HEK293 (cell line): Measurements from ENCODE around the gene DIABLO.

ENCODE experiments used
- CTCF ChIA-PET: fragments of 350-600 bp; formaldehyde crosslinking; extraction: SDS; loops from one replicate; lab custom pipeline; 2021; ENCODE audit warnings: antibody characterized with exemption; lab: Yijun Ruan, JAX
- POLR2A ChIA-PET: fragments of 300-600 bp; formaldehyde crosslinking; extraction: SDS; loops from one replicate; lab custom pipeline; 2020; ENCODE audit warnings: antibody characterized with exemption, inconsistent platforms; lab: Yijun Ruan, JAX
- H3K27ac ChIP-seq: fragments of 200-500 bp; sonication (Bioruptor generic); 2 replicates; pipeline ENCODE4 v1.5.1; 2014; ENCODE audit warnings: low read depth, low read length, control low read depth, inconsistent platforms; ENCODE audit errors: extremely low read depth
- H3K36me3 ChIP-seq, 2 experiments: fragments of 200-500 bp in 1 of 2; sonication (Bioruptor generic) in 1 of 2; 1 replicate in 1 of 2; 2 replicates in 1 of 2; pipeline ENCODE4 v1.5.1; 2014 to 2017; ENCODE audit warnings: inconsistent platforms in 2 of 2, low read length in 2 of 2; ENCODE audit not compliant: control insufficient read depth in 2 of 2, insufficient read depth in 1 of 2
- H3K4me1 ChIP-seq: fragments of 200-500 bp; sonication (Bioruptor generic); 2 replicates; pipeline ENCODE4 v1.5.1; 2014; ENCODE audit warnings: mild to moderate bottlenecking, low read length, inconsistent platforms; ENCODE audit not compliant: control insufficient read depth, insufficient read depth
- H3K4me3 ChIP-seq: 2 replicates; pipeline ENCODE4 v1.5.1; 2011; ENCODE audit warnings: low read depth, mild to moderate bottlenecking, control low read depth, low read length, moderate library complexity
- H3K9me3 ChIP-seq: fragments of 200-500 bp; sonication (Bioruptor generic); 2 replicates; pipeline ENCODE4 v1.5.1; 2014; ENCODE audit warnings: low read depth, low read length, inconsistent platforms; ENCODE audit not compliant: control insufficient read depth, insufficient read depth
- FEZF1 ChIP-seq: fragments of 450-650 bp; formaldehyde crosslinking; IDR thresholded peaks from 2 replicates; pipeline ENCODE4 v1.5.1; 2016; ENCODE audit warnings: missing biosample characterization, missing genetic modification characterization
- PRDM10 ChIP-seq: fragments of 450-650 bp; formaldehyde crosslinking; IDR thresholded peaks from 2 replicates; pipeline ENCODE4 v1.5.1; 2016; ENCODE audit warnings: missing biosample characterization, missing genetic modification characterization
- YY2 ChIP-seq: fragments of 450-650 bp; formaldehyde crosslinking; IDR thresholded peaks from 2 replicates; pipeline ENCODE4 v1.5.1; 2016; ENCODE audit warnings: missing biosample characterization, missing genetic modification characterization
- ZEB2 ChIP-seq: fragments of 450-650 bp; formaldehyde crosslinking; IDR thresholded peaks from 2 replicates; pipeline ENCODE4 v1.5.1; 2016; ENCODE audit warnings: missing biosample characterization, missing genetic modification characterization
- ZIC2 ChIP-seq: fragments of 450-650 bp; formaldehyde crosslinking; IDR thresholded peaks from 2 replicates; pipeline ENCODE4 v1.5.1; 2016; ENCODE audit warnings: missing biosample characterization, missing genetic modification characterization
- ZNF354C ChIP-seq: fragments of 450-650 bp; formaldehyde crosslinking; IDR thresholded peaks from 2 replicates; pipeline ENCODE4 v1.5.1; 2016; ENCODE audit warnings: missing biosample characterization, missing genetic modification characterization, low read depth, borderline replicate concordance
- ZNF501 ChIP-seq: fragments of 450-650 bp; formaldehyde crosslinking; IDR thresholded peaks from 2 replicates; pipeline ENCODE4 v1.5.1; 2016; ENCODE audit warnings: missing biosample characterization, missing genetic modification characterization
- ZNF510 ChIP-seq: fragments of 450-650 bp; formaldehyde crosslinking; IDR thresholded peaks from 2 replicates; pipeline ENCODE4 v1.5.1; 2018; ENCODE audit warnings: mild to moderate bottlenecking, missing genetic modification characterization, missing biosample characterization; ENCODE audit not compliant: insufficient replicate concordance
- ZNF548 ChIP-seq: fragments of 450-650 bp; formaldehyde crosslinking; IDR thresholded peaks from 2 replicates; pipeline ENCODE4 v1.5.1; 2016; ENCODE audit warnings: missing biosample characterization, missing genetic modification characterization
- ZNF585B ChIP-seq: fragments of 450-650 bp; formaldehyde crosslinking; IDR thresholded peaks from 2 replicates; pipeline ENCODE4 v1.5.1; 2016; ENCODE audit warnings: missing biosample characterization, missing genetic modification characterization
- ZNF624 ChIP-seq: fragments of 450-650 bp; formaldehyde crosslinking; IDR thresholded peaks from 2 replicates; pipeline ENCODE4 v1.5.1; 2017; ENCODE audit warnings: missing biosample characterization, missing genetic modification characterization
- ZNF670 ChIP-seq: fragments of 450-650 bp; formaldehyde crosslinking; IDR thresholded peaks from 2 replicates; pipeline ENCODE4 v1.5.1; 2016; ENCODE audit warnings: missing biosample characterization, missing genetic modification characterization, low read depth
- ZNF707 ChIP-seq: fragments of 450-650 bp; formaldehyde crosslinking; IDR thresholded peaks from 2 replicates; pipeline ENCODE4 v1.5.1; 2016; ENCODE audit warnings: missing biosample characterization, missing genetic modification characterization
- ZSCAN23 ChIP-seq: fragments of 450-650 bp; formaldehyde crosslinking; IDR thresholded peaks from 2 replicates; pipeline ENCODE4 v1.5.1; 2016; ENCODE audit warnings: missing biosample characterization, missing genetic modification characterization
- TF ChIP-seq, protein P1 (sequence below): fragments of 450-650 bp; formaldehyde crosslinking; IDR thresholded peaks from 2 replicates; pipeline ENCODE4 v1.5.1; 2016; ENCODE audit warnings: missing biosample characterization, missing genetic modification characterization
- TF ChIP-seq, protein P2 (sequence below): fragments of 450-650 bp; formaldehyde crosslinking; IDR thresholded peaks from 2 replicates; pipeline ENCODE4 v1.5.1; 2016; ENCODE audit warnings: missing biosample characterization, missing genetic modification characterization
- TF ChIP-seq, protein P3 (sequence below): fragments of 450-650 bp; formaldehyde crosslinking; IDR thresholded peaks from 2 replicates; pipeline ENCODE4 v1.5.1; 2016; ENCODE audit warnings: missing biosample characterization, missing genetic modification characterization, low read depth
- TF ChIP-seq, protein P4 (sequence below): fragments of 450-650 bp; formaldehyde crosslinking; IDR thresholded peaks from 2 replicates; pipeline ENCODE4 v1.5.1; 2017; ENCODE audit warnings: missing biosample characterization, mild to moderate bottlenecking, missing genetic modification characterization, moderate library complexity

Gene DIABLO

GRCh38 chr12:122162976-122163375 lies 62.9 kb downstream of the DIABLO start:
- POLR2A ChIA-PET = no interaction called here
- H3K9me3 ChIP-seq = no peaks in the 10 kb centered on the region
- no peaks in the 10 kb centered on the region for H3K4me1 ChIP-seq
- no peak overlapping the region for H3K27ac ChIP-seq
- CTCF ChIA-PET = no interaction called here
- no peak overlapping the region for H3K4me3 ChIP-seq
- TF ChIP-seq ZNF707 = no peak
- TF ChIP-seq ZNF624 = no peak
- TF ChIP-seq ZNF501 = no peak
- TF ChIP-seq, protein P1, sequence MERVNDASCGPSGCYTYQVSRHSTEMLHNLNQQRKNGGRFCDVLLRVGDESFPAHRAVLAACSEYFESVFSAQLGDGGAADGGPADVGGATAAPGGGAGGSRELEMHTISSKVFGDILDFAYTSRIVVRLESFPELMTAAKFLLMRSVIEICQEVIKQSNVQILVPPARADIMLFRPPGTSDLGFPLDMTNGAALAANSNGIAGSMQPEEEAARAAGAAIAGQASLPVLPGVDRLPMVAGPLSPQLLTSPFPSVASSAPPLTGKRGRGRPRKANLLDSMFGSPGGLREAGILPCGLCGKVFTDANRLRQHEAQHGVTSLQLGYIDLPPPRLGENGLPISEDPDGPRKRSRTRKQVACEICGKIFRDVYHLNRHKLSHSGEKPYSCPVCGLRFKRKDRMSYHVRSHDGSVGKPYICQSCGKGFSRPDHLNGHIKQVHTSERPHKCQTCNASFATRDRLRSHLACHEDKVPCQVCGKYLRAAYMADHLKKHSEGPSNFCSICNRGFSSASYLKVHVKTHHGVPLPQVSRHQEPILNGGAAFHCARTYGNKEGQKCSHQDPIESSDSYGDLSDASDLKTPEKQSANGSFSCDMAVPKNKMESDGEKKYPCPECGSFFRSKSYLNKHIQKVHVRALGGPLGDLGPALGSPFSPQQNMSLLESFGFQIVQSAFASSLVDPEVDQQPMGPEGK (tag by site-specific recombination) = no peak
- TF ChIP-seq, protein P2, sequence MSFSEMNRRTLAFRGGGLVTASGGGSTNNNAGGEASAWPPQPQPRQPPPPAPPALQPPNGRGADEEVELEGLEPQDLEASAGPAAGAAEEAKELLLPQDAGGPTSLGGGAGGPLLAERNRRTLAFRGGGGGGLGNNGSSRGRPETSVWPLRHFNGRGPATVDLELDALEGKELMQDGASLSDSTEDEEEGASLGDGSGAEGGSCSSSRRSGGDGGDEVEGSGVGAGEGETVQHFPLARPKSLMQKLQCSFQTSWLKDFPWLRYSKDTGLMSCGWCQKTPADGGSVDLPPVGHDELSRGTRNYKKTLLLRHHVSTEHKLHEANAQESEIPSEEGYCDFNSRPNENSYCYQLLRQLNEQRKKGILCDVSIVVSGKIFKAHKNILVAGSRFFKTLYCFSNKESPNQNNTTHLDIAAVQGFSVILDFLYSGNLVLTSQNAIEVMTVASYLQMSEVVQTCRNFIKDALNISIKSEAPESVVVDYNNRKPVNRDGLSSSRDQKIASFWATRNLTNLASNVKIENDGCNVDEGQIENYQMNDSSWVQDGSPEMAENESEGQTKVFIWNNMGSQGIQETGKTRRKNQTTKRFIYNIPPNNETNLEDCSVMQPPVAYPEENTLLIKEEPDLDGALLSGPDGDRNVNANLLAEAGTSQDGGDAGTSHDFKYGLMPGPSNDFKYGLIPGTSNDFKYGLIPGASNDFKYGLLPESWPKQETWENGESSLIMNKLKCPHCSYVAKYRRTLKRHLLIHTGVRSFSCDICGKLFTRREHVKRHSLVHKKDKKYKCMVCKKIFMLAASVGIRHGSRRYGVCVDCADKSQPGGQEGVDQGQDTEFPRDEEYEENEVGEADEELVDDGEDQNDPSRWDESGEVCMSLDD = no peak
- TF ChIP-seq ZNF548 = no peak
- TF ChIP-seq PRDM10 (tag by site-specific recombination) = no peak
- TF ChIP-seq ZNF585B (tag by site-specific recombination) = no peak
- TF ChIP-seq, protein P3, sequence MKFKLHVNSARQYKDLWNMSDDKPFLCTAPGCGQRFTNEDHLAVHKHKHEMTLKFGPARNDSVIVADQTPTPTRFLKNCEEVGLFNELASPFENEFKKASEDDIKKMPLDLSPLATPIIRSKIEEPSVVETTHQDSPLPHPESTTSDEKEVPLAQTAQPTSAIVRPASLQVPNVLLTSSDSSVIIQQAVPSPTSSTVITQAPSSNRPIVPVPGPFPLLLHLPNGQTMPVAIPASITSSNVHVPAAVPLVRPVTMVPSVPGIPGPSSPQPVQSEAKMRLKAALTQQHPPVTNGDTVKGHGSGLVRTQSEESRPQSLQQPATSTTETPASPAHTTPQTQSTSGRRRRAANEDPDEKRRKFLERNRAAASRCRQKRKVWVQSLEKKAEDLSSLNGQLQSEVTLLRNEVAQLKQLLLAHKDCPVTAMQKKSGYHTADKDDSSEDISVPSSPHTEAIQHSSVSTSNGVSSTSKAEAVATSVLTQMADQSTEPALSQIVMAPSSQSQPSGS = no peak
- no peak for TF ChIP-seq ZNF670 (tag by site-specific recombination)
- no peak for TF ChIP-seq FEZF1 (tag by site-specific recombination)
- no peak for TF ChIP-seq ZSCAN23
- TF ChIP-seq ZNF510 (tag by site-specific recombination) = no peak
- TF ChIP-seq ZNF354C (tag by site-specific recombination) = no peak
- TF ChIP-seq ZEB2 (tag by site-specific recombination) = no peak
- TF ChIP-seq, protein P4, sequence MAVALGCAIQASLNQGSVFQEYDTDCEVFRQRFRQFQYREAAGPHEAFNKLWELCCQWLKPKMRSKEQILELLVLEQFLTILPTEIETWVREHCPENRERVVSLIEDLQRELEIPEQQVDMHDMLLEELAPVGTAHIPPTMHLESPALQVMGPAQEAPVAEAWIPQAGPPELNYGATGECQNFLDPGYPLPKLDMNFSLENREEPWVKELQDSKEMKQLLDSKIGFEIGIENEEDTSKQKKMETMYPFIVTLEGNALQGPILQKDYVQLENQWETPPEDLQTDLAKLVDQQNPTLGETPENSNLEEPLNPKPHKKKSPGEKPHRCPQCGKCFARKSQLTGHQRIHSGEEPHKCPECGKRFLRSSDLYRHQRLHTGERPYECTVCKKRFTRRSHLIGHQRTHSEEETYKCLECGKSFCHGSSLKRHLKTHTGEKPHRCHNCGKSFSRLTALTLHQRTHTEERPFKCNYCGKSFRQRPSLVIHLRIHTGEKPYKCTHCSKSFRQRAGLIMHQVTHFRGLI (tag by site-specific recombination) = no peak
- TF ChIP-seq YY2 (tag by site-specific recombination) = no peak
- TF ChIP-seq ZIC2 (tag by site-specific recombination) = no peak
- H3K36me3 ChIP-seq = no peaks in the 10 kb centered on the region
